Activated naive CD4-positive, alpha-beta T cell treated with anti-CD3 and anti-CD28 coated beads, Interleukin-2, amount 10 ng/mL, durations not matched to agents 7 days and 5 days (primary cell): ENCODE measurements around the gene CD248.

ENCODE experiments used
- CTCF ChIA-PET: fragments of 350-600 bp; sonication (Branson Sonifier 250); formaldehyde crosslinking; loops from one replicate; lab custom pipeline; 2021; ENCODE audit warnings: antibody characterized with exemption; lab: Charles Lee
- DNase-seq: peaks from one replicate; pipeline ENCODE4 v3.0.0-alpha.2; 2020
- H3K27ac Mint-ChIP-seq: one replicate; pipeline ENCODE4 v1.8.0; 2021; ENCODE audit warnings: mild to moderate bottlenecking, moderate library complexity, mixed read lengths
- H3K27me3 Mint-ChIP-seq: one replicate; pipeline ENCODE4 v1.8.0; 2021; ENCODE audit warnings: mild to moderate bottlenecking, mixed read lengths
- H3K36me3 Mint-ChIP-seq: one replicate; pipeline ENCODE4 v1.8.0; 2021; ENCODE audit warnings: mixed read lengths
- H3K4me1 Mint-ChIP-seq: one replicate; pipeline ENCODE4 v1.8.0; 2021; ENCODE audit warnings: mixed read lengths
- H3K4me3 Mint-ChIP-seq: one replicate; pipeline ENCODE4 v1.8.0; 2021; ENCODE audit warnings: mild to moderate bottlenecking, moderate library complexity, mixed read lengths
- H3K9me3 Mint-ChIP-seq: one replicate; pipeline ENCODE4 v1.8.0; 2021; ENCODE audit warnings: mixed read lengths

Gene CD248

DNA sequence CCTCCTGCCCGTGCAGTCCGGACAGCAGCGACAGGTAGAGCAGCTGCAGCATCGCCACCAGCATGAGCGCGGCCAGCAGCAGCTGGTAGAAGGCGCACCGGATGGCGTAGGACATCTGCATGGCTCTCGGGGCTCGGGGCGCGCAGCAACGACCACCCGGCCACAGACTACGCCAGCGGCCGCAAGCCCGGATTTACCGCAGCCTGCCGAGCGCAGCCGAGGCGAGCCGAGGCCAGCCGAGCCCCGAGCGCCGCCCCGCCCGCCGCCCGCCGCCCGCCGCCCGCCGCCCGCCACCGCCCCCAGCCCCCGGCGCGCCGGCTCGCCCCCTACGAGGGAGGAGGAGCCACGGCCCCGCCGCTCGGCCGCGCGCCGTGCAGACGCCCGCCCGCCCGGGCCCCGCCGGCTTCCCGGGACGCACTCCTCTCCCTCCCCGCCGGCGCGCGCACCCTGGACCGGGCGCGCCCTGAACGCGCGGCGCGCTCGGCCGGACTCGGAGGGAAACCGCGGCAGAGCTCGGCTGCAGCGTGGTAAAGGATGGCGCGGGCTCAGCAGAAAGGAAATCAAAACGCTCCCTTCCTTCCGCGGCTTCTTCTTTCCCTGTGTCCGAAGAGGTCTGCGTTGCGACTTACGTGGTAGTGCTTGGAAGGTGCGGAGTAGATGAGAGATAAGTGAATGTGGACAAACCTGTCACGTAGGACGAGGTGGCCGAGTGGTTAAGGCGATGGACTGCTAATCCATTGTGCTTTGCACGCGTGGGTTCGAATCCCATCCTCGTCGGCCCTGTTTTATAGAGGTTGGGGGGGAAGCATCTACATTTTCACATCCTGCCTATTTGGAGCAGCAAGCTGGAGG, 30.8 kb upstream of the CD248 start, which contains the start of gene B4GAT1:
Gene B4GAT1 (minus strand): TSS at position 205 of the 852 bp plus-strand sequence. CDS start 84 bp downstream, at position 121.
- Mint-ChIP-seq H3K4me1 (peaks cover 54% of the 10 kb centered on the region), H3K4me3 (peak within 1 kb of the TSS; percentile 95), H3K9me3 (no peaks in the 10 kb centered on the region), H3K27ac (peak within 1 kb of the TSS; percentile 96), H3K27me3 (peaks cover 7% of the 10 kb centered on the region), H3K36me3 (peaks cover 15% of the 10 kb centered on the region)
- peak; percentile 88 for DNase-seq
- CTCF ChIA-PET = interaction anchor here (0.7 to 4.2 kb wide), 5 partner anchors 16 to 41 kb away, joined by 3 to 29 read pairs (median 5); no protein-coding TSS in a partner anchor

DNA sequence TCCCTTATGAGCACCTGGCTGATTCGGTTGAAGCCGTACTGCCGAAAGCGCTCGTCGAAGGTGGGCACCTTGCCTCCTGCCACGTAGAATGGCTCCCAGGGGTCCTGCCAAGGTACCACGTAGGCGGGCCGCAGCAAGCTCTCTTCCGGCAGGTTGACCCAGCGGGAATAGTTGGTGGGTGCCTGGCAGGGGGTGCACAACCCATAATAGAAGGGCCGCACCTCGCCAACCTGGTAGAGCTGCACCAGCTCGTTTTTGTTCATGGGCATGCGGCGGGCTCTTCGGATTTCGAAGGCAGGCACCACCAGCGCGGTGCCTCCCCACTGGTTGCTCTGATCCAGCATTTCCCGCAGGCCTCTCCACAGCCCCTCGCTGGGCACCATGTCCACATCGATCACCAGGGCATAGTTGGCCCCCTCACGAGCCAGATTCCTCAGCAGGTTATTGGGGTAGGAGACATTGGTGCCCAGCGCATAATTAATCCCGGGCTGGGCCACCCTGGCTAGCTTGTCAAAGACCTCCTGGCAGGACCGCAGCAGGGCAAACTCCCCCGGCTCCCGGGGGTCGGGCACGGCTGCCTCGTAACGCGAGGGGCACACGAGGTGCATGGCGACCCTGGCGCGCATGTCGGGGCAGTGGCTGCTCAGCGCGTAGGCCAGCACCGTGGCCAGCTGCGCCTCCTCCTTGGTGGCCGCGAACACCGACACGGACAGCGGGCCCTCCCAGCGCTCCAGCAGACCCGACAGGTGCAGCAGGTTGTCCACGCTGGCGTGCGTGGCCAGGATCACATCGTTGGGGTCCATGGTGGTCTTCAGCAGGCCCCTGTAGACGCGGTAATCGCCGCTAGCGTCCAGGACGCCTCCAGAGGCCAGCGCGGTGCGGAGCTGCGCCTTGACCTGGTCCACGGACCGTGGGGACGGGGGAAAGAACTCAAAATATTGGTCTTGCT, 29.9 kb upstream of the CD248 start:
- CTCF ChIA-PET = interaction anchor here (1.3 to 4.2 kb wide), 3 partner anchors 17 to 35 kb away, joined by 5 to 29 read pairs (median 8); no protein-coding TSS in a partner anchor
- peaks cover 54% of the 10 kb centered on the region for H3K4me1 Mint-ChIP-seq
- peak overlapping the region; percentile 67 for H3K27ac Mint-ChIP-seq
- no peaks in the 10 kb centered on the region for H3K9me3 Mint-ChIP-seq
- peaks cover 15% of the 10 kb centered on the region for H3K36me3 Mint-ChIP-seq
- H3K27me3 Mint-ChIP-seq = peaks cover 7% of the 10 kb centered on the region
- peak; percentile 27 for DNase-seq
- H3K4me3 Mint-ChIP-seq = peak overlapping the region; percentile 94

DNA sequence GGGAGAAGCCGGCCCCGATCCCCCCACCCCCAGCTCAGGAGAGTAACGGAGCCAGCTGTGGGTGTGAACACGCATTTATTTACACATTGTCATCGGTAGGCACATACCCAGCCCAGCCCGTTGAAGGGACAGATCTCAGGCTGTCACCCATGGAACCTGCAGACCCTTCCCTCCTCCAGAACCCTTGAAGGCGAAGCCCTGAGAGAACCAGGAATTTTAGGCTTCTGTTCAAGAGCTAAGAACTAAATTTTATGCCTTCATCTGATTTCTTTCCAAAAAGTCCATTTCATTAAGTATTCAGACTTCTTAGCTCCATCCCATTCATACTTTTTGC, 28.4 kb upstream of the CD248 start:
- H3K4me1 Mint-ChIP-seq = peaks cover 54% of the 10 kb centered on the region
- peaks cover 7% of the 10 kb centered on the region for H3K27me3 Mint-ChIP-seq
- H3K9me3 Mint-ChIP-seq = no peaks in the 10 kb centered on the region
- no peak for DNase-seq
- H3K27ac Mint-ChIP-seq = peak overlapping the region; percentile 92
- peaks cover 22% of the 10 kb centered on the region for H3K36me3 Mint-ChIP-seq
- H3K4me3 Mint-ChIP-seq = peak overlapping the region; percentile 94
- CTCF ChIA-PET = interaction anchor here (1.0 to 4.2 kb wide), 3 partner anchors 20 to 44 kb away, joined by 5 to 29 read pairs (median 11); no protein-coding TSS in a partner anchor

DNA sequence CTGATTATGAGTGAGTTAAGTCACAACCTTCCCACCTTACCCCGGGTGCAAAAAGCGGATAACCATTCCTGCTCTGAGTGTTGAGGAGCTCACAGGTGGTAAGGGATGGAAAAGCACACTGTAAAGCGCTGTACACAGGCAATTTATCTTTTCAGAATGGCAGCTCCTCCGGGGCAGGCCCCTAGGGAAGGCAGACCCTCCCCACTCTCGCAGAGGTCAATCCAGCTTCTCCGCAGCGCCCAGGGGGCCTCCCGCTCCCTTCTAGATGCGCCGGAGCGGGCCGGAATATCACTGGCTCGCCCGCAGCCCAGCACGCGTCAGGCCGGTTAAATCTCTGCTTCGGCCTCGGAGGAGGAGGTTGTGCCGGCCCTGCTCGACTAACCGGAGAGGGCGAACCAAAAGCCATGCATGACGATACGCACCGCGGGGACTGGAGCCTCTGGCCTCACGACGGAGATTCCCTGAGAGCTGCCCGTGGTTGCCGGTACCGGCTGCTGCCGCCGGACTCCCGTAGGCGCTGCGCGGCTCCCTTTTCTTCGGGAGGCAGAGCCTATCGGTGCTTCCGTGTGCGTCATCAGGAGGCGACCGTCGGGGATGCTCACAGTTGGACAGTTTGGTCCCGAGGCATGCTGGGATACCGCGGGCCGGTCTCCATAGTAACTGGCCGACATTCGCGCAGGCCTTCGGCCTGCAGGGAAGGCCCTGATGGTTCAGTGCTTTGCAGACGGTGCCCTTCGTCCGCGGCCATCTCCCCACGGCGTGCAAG, 27.9 kb upstream of the CD248 start, which contains the start of gene BRMS1:
Gene BRMS1 (minus strand): TSS at position 555 of the 766 bp plus-strand sequence. CDS start 2,870 bp downstream, outside the sequence.
- peaks cover 25% of the 10 kb centered on the region for H3K36me3 Mint-ChIP-seq
- DNase-seq = peak; percentile 99
- peak within 1 kb of the TSS; percentile 92 for H3K27ac Mint-ChIP-seq
- H3K4me3 Mint-ChIP-seq = peak within 1 kb of the TSS; percentile 94
- peaks cover 54% of the 10 kb centered on the region for H3K4me1 Mint-ChIP-seq
- H3K9me3 Mint-ChIP-seq = no peaks in the 10 kb centered on the region
- H3K27me3 Mint-ChIP-seq = peaks cover 7% of the 10 kb centered on the region
- CTCF ChIA-PET = interaction anchor here (1.0 to 4.2 kb wide), 4 partner anchors 10 to 44 kb away, joined by 3 to 29 read pairs (median 7); partner anchors contain the start of gene CD248

DNA sequence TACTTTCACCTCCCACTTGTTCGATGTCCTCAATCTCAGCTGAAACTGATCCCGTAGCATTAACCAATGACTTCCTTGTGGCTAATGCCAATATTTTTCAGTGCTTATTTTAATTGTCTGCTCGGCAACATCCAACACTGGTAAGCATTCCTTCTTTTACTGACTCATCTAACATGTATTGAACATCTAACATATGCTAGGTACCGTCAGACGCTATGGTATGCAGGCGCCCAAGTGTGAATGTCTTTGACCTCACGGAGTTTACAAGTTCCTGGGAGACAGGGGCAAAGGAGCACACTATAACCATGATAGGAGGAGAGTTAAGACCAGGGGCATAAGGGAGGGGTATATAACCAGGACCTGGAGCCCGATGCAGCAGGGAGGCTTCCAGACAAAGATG, 26.3 kb upstream of the CD248 start:
- peaks cover 5% of the 10 kb centered on the region for H3K27me3 Mint-ChIP-seq
- peaks cover 49% of the 10 kb centered on the region for H3K4me1 Mint-ChIP-seq
- no peaks in the 10 kb centered on the region for H3K9me3 Mint-ChIP-seq
- H3K4me3 Mint-ChIP-seq = peak overlapping the region; percentile 94
- CTCF ChIA-PET = interaction anchor here (1.0 kb wide), 1 partner anchor 31 kb away, joined by 4 read pairs; no protein-coding TSS in a partner anchor
- peaks cover 31% of the 10 kb centered on the region for H3K36me3 Mint-ChIP-seq
- peak overlapping the region; percentile 70 for H3K27ac Mint-ChIP-seq
- DNase-seq = no peak

DNA sequence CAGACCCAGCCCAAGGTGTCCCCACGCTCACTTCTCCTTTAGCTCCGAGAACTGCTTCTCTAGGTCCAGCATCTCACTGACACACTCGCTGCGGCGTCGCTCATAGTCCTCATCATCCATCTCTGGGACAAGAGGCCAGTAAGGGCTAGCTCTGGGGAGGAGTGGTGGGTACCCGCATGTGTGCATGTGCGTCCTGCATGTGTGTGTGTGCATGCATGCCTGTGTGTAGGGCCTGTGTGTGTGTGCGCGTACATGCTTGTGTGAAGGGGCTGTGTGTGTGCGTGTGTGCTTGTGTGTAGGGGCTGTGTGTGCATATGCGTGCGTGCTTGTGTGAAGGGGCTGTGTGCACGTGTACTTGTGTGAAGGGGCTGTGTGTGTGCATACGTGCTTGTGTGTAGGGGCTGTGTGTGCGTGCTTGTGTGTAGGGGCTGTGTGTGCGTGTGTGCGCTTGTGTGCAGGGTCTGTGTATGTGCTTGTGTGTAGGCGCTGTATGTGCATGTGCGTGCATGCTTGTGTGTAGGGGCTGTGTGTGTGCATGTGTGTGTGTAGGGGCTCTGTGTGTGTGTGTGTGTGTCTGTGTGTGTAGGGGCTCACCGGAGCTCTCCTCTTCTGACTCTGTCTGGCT, 24.8 kb upstream of the CD248 start:
- Mint-ChIP-seq H3K9me3 (no peaks in the 10 kb centered on the region), H3K27ac (peak overlapping the region; percentile 37), H3K4me1 (peaks cover 51% of the 10 kb centered on the region), H3K36me3 (peaks cover 37% of the 10 kb centered on the region), H3K27me3 (peaks cover under 1% of the 10 kb centered on the region), H3K4me3 (no peak overlapping the region)
- CTCF ChIA-PET = no interaction called here
- DNase-seq = no peak

DNA sequence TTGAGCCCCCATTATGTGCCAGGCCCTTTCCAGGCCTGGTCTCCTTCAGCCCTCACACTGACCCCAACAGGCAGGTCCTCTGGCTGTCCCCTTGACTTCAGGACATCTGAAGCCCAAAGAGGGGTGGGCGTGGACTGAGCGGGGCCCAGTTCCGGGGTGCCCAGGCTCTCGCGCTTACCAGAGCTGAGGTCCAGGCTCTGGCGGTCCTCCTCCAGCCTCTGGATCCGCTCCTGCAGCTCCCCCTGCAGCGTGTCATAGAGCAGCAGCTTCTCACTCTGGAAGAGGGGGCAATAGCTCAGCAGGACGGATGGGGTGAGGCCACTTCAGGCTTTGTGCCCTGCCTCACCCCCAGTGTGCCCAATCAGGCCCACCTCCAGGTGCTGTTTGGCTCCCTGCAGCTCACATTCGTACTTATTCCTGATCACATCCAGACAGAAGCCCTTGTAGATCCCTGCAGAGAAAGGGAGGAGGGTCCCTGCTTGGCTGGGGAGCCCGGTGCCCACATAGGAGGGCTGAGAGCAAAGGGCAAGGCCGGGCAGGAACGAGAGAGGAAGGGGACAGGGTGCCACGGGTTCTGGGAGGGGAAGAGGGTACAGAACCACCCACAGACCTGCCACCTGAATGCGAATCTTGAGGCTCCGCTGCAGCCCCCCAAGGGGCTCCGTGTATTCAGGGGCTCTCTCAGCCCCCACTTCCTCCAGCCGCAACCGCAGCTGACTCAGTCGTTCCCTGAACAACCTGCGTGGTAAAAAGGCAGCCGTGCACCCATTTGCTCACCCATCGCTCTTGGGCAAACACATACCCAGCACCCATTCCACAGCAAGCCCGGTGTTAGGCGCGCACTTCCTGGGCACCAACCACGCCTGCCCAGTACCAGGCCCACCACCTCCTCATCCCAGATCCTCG, 24.0 kb upstream of the CD248 start:
- Mint-ChIP-seq H3K27ac (peak overlapping the region; percentile 37), H3K27me3 (peaks cover 7% of the 10 kb centered on the region), H3K4me1 (peaks cover 50% of the 10 kb centered on the region), H3K9me3 (no peaks in the 10 kb centered on the region), H3K4me3 (no peak overlapping the region), H3K36me3 (peaks cover 38% of the 10 kb centered on the region)
- no peak for DNase-seq
- CTCF ChIA-PET = interaction anchor here (3.5 kb wide), 1 partner anchor 29 kb away, joined by 16 read pairs; no protein-coding TSS in a partner anchor

DNA sequence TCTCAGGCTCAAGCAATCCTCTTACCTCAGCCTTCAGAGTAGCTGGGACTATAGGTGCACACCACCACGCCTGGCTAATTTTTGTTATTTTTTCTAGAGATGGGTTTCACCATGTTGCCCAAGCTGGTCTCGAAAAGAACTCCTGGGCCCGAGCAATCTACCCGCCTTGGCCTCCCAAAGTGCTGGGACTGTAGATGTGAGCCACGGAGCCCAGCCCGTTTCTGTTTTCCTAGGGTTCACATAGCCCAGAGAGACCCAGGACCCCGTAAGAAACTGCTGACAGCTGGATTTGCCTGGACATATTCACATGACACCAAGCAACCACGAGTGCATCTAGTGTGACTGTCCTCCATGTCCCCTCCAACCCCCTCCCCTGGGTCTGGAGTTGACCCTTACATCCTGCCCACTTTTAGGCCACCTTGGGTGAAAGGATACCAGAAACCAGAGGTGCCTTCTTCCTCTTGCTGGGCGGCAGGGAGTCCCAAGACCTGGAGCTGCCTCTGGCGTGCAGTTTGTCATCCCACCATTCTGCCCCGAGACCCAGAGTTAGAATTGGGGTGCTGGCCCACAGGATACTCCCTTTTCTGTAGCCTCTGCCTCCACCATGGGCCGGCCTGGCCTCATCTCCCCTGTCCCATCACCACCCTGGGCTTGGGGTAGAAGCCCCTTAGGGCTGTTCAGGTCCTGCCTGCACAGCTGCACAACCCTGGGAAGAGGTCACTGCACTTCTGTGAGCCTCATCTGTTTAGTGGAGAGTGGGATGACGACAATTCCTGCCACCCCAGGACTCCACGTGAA, 23.0 kb upstream of the CD248 start:
- H3K4me3 Mint-ChIP-seq = no peak overlapping the region
- H3K36me3 Mint-ChIP-seq = peaks cover 37% of the 10 kb centered on the region
- H3K4me1 Mint-ChIP-seq = peaks cover 46% of the 10 kb centered on the region
- peaks cover 14% of the 10 kb centered on the region for H3K27me3 Mint-ChIP-seq
- no peaks in the 10 kb centered on the region for H3K9me3 Mint-ChIP-seq
- CTCF ChIA-PET = interaction anchor here (1.2 to 3.5 kb wide), 2 partner anchors 28 to 46 kb away, joined by 3 to 16 read pairs; no protein-coding TSS in a partner anchor
- H3K27ac Mint-ChIP-seq = no peak overlapping the region
- no peak for DNase-seq

DNA sequence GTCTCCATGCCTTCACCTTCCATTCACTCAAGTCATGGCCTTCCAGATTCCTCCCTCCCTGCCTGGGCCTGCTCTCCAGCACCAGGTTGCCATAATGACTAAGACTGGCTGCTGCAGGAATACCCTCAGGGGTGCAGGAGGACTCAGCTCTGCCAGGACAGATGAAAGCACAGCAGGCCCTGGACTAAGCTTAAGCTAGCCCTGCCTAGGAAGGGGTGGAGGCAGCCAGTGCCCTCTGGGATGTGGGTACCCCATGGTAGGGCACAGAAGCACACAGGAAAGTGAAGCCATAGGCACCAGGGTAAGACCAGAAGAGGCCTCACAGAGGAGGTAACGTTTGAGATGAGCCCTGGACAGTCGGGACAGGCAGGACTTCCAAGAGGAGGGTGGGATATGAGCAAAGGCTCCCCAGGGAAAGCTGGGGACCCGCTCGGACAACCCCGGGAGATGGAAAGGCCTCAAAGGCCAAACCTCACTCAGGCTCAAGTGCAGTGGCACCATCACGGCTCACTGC, 22.4 kb upstream of the CD248 start:
- Mint-ChIP-seq H3K4me3 (no peak overlapping the region), H3K4me1 (peaks cover 39% of the 10 kb centered on the region), H3K9me3 (no peaks in the 10 kb centered on the region), H3K36me3 (peaks cover 34% of the 10 kb centered on the region), H3K27ac (no peak overlapping the region), H3K27me3 (peaks cover 14% of the 10 kb centered on the region)
- no peak for DNase-seq
- CTCF ChIA-PET = interaction anchor here (1.2 to 3.5 kb wide), 2 partner anchors 27 to 47 kb away, joined by 3 to 16 read pairs; no protein-coding TSS in a partner anchor

DNA sequence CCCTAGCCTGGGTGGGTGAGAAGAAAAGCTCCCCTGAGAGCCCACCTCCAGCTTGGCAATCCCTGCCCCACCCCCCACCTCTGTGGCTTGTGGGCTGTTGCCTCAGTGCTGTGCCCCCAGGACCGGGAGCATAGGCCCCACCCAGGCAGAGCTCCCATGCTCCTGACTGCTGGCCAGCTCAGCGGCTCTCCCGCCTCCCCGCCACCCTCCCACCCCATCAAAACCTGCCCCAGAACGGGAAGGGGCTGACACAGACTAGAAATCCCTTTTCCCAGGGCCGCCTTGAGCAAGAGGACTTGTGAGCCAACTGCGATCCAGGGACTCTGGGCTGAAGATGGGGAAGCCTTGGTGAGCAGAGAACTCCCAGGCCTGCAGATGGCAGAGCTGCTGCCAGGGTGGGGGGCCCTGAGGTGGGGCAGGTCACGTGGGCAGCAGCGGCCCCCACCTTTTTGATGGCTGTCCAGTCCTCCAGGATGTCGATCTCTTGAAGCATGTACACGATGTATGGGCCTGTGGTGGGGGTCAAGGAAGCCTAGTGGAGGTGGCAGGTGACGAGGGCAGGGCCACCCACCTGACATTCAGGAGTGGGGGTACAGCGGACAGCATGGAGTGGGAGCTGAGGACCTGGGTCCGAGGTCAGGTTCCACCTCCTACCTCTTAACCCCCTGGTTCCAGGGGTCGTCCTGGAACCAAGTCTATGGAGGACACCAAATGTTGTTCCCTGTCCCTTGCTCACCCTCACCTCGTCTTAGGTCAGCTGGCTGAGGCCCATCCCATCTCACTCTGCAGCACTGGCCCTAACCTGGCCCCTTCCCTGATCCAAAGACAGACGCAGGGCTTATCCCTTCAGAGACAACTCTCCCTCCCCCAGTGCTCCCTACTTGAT, 21.7 kb upstream of the CD248 start:
- Mint-ChIP-seq H3K4me3 (no peak overlapping the region), H3K9me3 (no peaks in the 10 kb centered on the region), H3K27ac (no peak overlapping the region), H3K27me3 (peaks cover 14% of the 10 kb centered on the region), H3K4me1 (peaks cover 32% of the 10 kb centered on the region), H3K36me3 (peaks cover 33% of the 10 kb centered on the region)
- CTCF ChIA-PET = interaction anchor here (0.8 to 3.5 kb wide), 3 partner anchors 10 to 50 kb away, joined by 3 to 16 read pairs (median 3); no protein-coding TSS in a partner anchor
- no peak for DNase-seq
